Right kidney (tissue), 9 donors: ENCODE results near the gene CHRNE.

Experiments
- DNase-seq: peaks from one replicate; pipeline ENCODE4 v3.0.0-alpha.2; 2016
- long read RNA-seq, 8 donors: transcript quantifications; one replicate each; lab custom pipeline, GENCODE V29; 2026

Gene CHRNE
- long read RNA-seq, donor 1, partial matches to known transcripts: 117 of 127 reads
- long read RNA-seq, donor 1, other reads (novel, unspliced or antisense): 10 of 127 reads
- long read RNA-seq, donor 2: 0 reads
- long read RNA-seq, donor 3: 0 reads
- long read RNA-seq, donor 4: 0 reads
- long read RNA-seq, donor 5: 0 reads
- long read RNA-seq, donor 6, partial matches to known transcripts: 15 of 15 reads
- long read RNA-seq, donor 6, other reads (novel, unspliced or antisense): 0 of 15 reads
- long read RNA-seq, donor 7: 0 reads
- long read RNA-seq, donor 8: 0 reads

DNA sequence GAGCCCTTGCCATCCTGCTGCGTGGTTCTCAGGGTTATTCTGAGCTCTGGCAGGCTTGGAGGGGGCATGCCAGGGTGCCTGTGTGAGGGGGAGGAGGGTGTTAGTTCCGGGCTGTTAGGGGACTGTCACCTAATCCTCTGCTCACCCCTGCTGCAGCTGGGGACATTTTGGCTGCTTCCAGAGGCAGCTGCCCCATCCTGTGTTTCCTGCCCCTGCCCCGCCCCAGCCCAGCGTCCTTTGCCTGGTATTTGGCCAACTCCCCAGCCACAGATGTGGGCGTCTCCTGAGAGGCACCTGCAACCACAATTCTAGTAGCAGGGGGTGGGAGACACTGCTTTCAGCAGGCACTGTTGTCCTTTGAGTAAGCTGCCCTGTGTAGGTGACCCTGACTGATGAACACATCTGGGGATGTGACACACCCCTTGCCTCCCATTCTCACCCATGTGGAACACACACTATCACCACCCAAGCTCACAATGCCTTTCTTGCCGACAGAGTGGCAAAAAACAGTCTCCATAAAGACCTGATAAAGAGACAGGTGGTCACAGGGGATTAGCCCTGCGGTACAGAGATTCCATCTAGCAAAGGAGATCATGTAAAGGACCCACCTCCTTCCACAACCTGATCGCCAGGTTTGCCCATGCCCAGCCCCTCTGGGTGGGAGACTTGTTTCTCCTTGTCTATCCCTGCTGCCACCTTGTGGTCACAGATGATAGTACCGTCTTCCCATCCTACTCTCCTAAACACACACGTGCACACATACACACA, at the start of gene CHRNE:
CHRNE (minus strand) TSS at position 48 of the 768 bp plus-strand sequence; CDS start at position 13, 35 bp downstream.
- DNase-seq: peak; percentile 74

DNA sequence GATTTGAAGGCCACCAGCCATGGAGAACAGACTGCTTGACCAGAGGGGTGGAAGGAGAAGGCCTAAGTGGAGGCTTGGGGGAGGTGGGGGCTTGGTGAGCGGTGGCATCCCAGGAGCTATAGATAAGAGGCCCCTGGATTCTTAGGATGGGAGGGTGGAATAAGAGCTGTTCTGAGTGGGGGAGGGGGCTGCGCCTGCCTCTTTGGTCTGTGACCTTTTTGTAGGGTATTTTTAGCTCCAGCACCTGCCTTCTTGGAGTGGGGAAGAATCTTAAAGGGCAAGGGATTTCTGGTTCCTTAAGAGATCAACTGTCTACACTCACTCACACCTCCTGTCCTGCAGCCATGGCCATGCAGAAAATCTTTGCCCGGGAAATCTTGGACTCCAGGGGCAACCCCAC, 48.6 kb upstream of the CHRNE start:
- DNase-seq: no peak

DNA sequence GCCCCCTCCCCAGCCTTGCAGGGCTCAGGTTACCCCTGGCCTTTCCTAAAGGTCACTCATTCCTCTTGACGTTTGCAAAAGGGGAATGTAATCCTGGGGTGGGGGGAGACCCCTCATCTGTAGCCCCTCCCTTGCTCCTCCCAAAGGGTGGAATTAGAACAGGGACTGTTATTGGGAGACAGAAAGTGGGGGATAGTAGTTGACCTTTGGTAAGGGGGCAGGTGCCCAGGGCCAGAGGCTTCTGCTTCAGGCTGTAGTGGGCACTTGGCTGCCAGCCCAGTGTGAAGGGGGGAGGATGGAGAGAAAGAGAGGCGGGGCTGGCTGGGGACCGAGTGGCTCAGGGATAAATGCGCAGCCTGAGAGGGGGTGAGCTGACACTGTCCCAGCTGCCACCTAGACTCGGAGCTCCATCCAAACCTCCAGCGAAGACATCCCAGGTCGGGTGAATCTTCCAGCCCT, 47.9 kb upstream of the CHRNE start, which contains the start of gene ENO3:
ENO3 (plus strand) TSS at position 374 of the 459 bp plus-strand sequence. CDS start 711 bp downstream, outside the sequence.
- no peak for DNase-seq

DNA sequence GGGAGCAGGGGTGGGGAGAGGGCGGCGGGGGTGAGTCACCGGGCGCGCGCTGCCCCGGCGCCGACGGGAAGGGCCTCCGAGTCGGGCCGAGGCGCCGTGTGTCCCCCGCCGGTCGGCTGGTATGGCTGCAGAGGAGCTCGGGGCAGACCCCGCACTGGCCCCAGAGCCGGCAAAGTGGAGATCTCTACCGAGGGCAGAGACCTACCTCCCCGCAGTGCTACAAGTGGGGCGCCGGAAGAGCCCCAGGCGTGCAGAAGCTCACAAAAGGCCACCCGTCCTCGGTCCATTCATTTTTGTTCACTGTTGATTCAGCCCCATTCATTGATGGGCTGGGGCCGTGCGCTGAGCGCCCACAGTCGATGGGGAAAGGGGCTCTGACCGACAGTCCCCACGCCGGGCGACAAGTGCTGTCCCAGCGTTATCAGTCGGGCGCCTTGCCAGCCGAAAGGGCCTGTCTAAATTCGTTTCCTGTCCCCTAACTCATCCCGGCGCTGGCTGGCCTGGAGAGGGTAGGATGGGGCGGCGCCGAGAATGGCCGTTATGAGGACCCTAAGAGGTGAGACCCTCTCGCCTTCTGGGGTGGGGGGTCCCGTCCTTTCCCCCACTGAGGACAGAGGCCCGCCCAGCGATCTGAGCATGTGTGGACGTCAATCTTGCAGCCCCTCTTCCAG, 47.3 kb upstream of the CHRNE start:
- peak; percentile 78 for DNase-seq

DNA sequence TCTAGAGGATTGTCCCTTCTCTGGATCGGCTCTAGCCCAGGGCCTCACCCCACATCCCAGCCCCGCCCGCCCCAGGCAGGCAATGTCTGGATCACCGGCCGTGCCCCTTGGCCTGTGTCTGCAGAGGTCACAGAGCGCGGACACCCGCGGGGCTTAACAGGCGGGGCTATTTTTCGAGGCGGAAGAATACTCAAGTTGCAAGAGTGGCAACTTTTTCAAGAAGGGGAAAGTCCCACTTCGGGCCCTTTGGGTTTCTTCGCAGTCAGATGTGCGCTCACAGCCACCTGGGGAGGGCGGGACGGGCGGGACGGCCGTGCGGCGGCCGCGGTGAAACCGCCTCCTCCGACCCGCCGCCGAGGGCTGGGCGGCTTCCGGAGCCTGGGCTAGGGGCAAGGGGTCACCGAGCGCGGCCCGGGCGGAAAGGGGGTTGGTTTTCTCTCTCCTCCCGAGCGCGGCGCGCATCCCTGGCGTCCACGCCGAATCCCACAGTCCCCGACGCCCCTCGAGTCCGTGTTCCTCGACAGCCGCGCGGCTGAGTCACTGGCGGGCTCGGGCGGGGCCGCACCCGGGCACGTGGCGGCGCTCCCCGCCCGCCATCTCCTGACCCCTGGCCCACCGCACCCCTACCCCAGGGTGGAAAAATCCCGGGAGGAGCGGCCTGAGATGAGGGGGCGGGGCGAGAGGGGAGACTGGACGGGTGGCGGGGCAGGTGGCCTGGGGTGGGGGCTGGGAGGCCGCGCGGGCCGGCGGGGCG, 46.6 kb upstream of the CHRNE start:
- peak; percentile 79 for DNase-seq

DNA sequence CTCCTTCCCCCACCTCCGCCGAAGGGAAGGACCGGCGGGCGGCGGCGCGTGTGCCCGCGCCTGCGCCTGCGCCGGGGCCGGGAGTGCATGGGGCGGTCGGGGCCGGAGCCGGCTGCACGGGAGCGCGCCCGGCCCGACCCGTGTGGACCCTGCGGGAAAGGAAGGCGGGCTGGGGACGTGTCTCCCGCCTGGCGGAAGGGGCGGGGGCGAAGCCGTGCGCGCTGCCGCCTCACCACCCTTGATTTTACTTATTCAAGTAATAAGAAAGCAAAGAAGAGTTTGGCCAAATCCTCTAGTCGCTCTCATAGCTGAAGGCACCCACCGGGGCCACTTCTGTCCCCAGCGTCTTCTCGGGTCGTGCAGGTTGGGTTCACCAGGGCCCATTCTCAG, 46.0 kb upstream of the CHRNE start:
- DNase-seq: peak; percentile 90

DNA sequence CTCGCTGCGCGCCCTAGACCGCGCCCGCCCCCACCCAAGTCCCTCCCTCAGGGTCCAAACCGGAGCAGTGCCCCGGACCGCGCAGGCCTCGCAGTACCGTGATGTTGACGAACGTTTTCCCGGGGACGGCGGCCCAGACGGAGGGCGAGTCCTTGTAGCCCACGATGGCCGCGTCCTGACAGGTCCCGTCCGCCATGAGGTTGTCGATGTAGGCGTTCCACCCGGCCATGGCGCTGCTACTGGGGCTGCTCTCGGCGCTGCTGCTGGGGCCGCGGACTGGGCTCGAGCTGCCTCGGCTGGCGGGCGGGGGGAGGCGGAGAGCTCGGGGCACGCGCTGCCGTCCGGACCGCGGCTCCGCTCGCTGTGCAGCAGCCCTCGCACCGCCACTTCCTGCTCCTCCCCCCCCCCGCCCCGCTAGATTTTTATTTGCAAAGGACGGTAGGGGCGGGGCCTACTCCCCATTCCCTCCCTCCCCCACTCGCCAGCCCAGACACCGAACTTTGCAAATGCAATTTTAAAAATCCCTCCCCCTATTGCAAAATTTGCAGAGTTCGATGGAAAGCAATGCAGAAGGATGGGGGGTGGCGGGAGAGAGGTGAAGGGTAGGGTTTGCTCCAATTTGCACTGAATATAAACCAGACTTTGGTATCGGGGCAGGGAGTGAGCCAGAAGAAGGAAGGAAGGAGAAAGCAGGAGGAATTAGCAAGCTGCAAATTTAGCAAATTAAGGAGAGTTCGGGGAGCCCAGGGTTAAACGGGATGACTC, 45.5 kb upstream of the CHRNE start, which contains the start of gene PFN1:
PFN1 (minus strand) TSS at position 365 of the 765 bp plus-strand sequence; CDS start at position 229, 136 bp downstream.
- peak; percentile 79 for DNase-seq

DNA sequence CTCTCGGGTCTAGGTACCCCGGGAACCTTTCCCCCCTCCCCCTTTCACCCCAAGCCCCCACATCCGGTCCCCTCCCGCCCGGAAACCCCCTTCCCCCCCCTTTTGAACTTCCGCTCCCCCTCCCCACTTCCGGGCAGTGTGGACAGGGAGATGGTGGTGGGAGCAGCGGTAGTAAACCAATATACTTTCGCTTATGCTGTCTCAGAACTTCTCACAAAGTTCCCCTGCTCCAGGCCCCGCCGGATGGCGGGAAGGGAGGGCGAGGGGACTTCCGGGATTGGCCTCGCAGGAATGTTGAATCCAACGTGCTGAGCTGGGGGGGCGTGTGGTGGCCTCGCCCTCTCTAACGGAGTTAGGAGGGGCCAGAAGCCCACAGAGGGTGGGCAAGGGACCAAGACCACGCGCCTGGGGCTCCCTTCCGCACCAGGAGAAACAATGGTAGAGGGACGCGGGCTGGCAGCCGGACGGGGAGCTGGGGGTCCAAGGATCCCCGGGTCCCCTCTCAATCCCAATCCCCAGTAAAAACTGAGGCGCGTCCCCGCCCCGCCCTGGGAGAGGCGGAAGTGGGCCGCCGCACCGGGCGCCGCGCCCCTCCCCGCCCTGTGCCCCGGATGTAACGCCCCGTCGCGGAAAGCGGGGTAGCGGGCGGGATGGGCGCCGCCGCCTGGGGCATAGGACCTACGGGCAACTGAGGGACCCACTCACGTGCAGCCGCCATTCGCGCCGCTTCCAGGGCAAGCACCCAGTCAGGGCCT, 44.7 kb upstream of the CHRNE start:
- DNase-seq: peak; percentile 74

DNA sequence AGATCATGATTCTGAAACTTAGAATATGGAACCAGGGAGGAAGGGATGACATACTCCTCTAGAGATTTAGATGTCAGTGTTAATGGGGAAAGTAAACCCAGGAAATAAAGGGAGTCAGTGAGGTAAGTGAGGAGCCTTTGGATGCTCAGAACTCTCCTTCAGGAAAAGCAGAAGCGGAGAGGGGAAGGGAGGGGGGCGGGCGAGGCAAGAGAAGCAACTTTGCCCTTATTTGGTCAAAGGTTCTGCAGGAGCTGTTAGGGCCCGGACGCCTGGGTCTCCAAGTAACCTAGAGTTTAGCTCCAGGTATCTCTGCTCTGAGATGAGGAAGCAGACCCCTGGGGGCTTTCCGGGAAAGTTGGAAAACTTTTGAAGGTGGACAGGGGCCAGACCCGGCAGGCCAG, 44.1 kb upstream of the CHRNE start:
- no peak for DNase-seq

DNA sequence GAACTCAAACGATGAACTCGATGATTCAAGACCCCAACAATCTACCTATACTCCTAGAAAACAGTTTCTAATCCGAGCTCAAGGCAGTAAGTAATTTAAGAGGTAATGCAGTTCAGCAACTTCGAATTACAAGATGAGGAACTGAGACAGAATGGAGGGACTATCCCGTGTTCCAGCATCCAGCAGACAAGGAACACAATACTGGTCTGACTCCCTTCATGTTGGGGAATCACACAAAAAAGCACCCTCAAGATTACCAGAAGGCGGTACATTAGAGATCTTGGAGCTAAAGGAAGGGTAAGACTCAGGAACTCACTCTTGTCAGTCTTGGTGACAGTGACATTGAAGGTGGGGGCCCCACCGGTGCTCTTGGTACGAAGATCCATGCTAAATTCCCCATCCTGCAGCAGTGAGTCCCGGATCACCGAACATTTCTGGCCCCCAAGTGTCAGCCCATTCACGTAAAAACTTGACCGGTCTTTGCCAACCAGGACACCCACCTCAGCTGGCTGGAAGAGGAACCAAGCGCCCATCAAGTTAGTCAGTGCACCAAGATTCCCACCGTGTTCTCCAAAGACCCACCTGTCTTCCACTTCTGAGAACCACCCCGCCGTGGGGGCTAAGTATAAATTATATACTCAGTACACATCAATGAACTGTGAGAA, 43.5 kb upstream of the CHRNE start:
- DNase-seq: no peak

DNA sequence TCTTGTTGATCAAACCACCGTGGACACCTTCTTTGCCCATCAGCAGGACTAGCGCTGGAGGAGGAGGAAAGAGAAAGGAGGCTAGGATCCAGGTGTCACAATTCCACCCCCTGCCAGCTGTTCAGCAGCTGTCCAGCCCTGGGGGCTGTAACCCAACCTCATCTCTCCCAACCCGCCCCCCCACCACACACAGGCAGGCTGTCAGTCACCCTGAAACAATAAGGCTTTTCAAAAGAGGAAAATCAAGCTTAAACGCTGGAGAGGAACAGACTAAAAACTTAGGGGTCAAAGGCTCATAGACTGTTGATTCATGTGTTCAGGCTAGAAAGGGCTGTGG, 43.0 kb upstream of the CHRNE start:
- DNase-seq: no peak

DNA sequence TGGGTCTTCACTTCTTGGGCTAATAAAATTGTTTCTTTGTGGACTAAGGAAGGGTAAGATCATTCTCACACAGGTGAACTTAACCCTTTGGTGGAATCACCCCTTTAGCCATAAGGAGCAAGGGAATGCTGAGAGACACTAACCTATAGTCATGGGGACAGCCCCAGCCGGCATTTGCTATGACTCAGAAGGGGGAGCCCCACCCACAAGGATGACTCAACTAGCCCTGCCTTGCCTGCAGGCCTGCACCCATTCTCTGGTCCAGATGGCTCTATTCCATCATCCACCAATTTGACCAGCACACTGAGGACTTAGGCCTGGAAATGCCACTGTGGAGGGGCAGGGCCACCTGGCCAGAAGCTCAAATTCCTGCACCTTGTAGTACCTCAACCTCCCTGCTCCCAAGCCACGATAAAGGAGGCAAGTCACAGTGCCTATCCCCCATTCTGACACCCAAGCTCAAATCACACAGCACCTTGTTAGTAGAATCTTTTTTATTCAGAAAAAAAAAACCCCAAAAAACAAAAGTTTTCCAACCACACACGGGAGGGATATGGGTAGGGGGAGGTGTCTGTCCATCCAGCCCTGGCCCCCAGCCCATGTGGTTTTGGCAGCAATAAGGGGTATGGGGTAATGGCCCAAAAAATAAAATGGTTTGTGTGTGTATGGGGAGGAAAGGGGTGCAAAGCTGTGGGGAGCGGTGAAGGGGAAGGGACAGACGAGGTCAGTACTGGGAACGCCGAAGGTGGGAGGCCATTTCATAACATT, 42.5 kb upstream of the CHRNE start:
- no peak for DNase-seq

DNA sequence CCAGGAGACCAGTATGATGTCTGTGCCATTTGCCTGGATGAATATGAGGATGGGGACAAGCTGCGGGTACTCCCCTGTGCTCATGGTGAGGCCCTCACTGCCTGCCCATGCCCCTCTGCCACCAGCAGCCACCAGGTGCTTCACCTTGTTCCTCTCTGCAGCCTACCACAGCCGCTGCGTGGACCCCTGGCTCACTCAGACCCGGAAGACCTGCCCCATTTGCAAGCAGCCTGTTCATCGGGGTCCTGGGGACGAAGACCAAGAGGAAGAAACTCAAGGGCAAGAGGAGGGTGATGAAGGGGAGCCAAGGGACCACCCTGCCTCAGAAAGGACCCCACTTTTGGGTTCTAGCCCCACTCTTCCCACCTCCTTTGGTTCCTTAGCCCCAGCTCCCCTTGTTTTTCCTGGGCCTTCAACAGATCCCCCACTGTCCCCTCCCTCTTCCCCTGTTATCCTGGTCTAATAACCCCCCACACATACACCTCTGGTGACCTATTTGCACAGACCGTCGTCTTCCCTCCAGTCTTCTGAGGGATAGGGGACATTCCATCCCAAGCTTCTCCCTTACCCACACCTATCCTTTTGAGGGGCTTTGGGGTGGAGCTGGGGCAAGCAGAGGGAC, 41.8 kb upstream of the CHRNE start:
- no peak for DNase-seq

DNA sequence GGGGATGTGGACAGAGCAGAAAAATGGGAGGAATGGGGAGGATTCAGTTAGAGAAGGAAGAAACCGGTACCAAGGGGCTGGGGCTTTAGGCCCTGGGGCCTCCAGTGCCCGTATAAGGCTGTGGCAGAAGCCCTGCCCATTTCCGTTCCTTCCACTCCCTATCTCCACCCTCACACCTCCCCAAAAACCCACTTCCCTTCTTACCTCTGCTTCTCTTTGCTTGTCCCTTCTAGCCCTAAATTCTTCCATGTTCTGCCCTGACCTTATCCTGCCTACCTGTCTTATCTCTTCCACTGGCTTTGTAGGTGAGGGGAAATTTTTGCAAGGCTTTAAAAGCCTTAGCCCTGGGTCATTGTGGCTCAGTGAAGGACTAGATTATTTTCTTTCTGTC, 41.3 kb upstream of the CHRNE start:
- no peak for DNase-seq

DNA sequence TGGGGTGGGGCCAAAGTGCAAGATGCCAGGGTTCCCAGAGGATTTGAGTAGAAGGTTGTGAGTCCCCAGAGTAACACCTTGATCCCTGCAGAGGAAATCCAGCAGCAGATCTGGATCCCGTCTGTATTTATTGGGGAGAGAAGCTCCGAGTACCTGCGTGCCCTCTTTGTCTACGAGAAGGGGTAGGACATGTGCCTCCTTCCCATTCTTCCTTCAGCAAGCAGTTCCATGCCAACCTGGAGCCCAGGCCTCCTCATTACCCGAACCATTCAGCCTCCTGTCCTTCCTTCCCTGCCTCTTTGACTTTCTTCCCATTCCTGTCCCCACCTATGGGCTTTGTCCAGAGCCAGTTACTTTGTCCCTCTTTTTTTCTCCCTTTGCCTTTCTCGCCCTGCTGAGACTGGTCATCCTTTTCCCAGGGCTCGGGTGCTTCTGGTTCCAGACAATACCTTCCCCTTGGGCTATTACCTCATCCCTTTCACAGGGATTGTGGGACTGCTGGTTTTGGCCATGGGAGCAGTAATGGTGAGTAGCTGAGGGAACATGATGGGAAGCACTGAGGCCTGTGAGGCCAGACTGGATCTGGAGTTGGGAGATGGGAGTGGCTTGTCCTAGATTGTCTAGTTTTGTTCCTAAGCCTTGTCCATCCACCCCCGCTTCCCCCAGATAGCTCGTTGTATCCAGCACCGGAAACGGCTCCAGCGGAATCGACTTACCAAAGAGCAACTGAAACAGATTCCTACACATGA, 40.0 kb upstream of the CHRNE start:
- no peak for DNase-seq

DNA sequence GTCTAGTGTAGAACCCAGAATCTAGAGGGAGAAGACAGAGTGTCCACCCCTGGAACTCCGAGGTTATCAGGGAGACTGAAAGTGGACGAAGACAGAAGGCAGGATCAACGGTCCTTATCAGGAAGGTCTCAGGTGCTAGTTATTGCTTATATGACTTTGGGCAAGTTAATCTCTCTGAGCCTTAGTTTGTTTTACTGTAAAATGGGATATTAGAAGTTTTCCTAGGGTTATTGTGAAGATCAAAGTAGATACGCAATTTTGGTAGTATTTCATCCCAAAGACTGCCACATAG, 38.4 kb upstream of the CHRNE start:
- no peak for DNase-seq

DNA sequence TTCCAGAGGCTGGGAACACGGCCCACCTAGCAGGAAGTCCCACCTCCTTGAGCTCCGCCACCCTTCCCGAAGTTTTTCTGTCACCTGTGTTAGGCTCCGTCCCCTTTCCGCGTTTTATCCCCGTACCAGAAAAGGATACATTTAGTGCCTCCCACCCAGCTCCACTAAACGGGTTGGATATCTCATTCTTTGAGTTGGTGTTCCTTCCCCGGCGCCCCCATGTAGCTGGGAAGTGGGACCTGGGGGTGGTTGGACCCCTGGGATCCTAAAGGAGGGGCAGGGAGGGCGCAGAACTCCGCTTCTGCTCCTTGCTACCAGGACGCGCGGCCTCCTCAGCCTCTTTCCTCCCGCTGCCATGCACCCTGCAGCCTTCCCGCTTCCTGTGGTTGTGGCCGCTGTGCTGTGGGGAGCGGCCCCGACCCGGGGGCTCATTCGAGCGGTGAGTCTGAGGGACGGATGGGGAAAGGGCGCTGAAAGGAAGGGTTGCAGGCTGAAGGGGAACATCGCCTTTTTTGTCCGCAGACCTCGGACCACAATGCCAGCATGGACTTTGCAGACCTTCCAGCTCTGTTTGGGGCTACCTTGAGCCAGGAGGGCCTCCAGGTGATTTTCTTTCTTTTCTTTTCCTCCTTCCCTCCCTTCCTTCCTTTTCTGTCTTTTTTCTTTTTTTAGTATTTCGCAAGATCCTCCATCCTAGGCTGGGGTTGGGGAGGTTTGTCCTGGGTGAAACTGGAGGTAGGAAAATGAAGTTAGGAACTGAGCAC, 37.8 kb upstream of the CHRNE start:
- DNase-seq: no peak
